ENCODE measurements around the gene UBE2V1. TPM values are rescaled to one million over a fixed set of nuclear protein-coding genes. Genes with fewer than 3 reads are reported as not detected.

The UBE2V1 gene
- total RNA-seq, 1 experiment from 2014 or later, result 203 TPM

GRCh38 chr20:50128520-50128905 is 15.6 kb upstream of the UBE2V1 start:
- intact Hi-C loops (cut with micrococcal nuclease; ENCODE audit: unreplicated experiment), result no loop called here
- H3K27ac ChIP-seq (ENCODE audit: low read depth, low read length, poor library complexity, severe bottlenecking), result no peak overlapping the region
- H3K36me3 ChIP-seq (ENCODE audit: insufficient read depth, low read length, poor library complexity, severe bottlenecking), result peaks cover 59% of the 10 kb centered on the region
- H3K4me3 ChIP-seq (ENCODE audit: low read depth, low read length, poor library complexity, severe bottlenecking), result no peak overlapping the region
- ChIA-PET POLR2A (ENCODE audit: low non-redundant PET) (no interaction called here), CTCF (interaction anchor here (0.6 kb wide), 1 partner anchor 460 kb away, joined by 3 read pairs; no protein-coding TSS in a partner anchor)
- no peaks in the 10 kb centered on the region for H3K9me3 ChIP-seq (ENCODE audit: low read depth, low read length, poor library complexity, severe bottlenecking)
- DNase-seq (ENCODE audit: low spot score), result no peak
- no peaks in the 10 kb centered on the region for H3K4me1 ChIP-seq (ENCODE audit: insufficient read depth, low read length, poor library complexity, severe bottlenecking)
- no TSS peak for BruUV-seq (replicated peaks)
- TF ChIP-seq EZH2 (IDR thresholded peaks at IDR 0.05; ENCODE audit: borderline replicate concordance, low read depth, low read length, poor library complexity, severe bottlenecking) (no peak), CTCF (conservative IDR thresholded peaks at IDR 0.05; ENCODE audit: low read depth, low read length) (no peak)
- no peaks in the 10 kb centered on the region for H3K27me3 ChIP-seq (replicated peaks; ENCODE audit: insufficient read depth, low read depth, low read length, poor library complexity)

- intact Hi-C loops (cut with micrococcal nuclease; ENCODE audit: unreplicated experiment), result no loop called here
- H3K4me1 ChIP-seq (ENCODE audit: insufficient read depth, low read length, poor library complexity, severe bottlenecking), result no peaks in the 10 kb centered on the region
- H3K27ac ChIP-seq (ENCODE audit: low read depth, low read length, poor library complexity, severe bottlenecking), result no peak overlapping the region
- no peak overlapping the region for H3K4me3 ChIP-seq (ENCODE audit: low read depth, low read length, poor library complexity, severe bottlenecking)
- no TSS peak for BruUV-seq (replicated peaks)
- no peaks in the 10 kb centered on the region for H3K9me3 ChIP-seq (ENCODE audit: low read depth, low read length, poor library complexity, severe bottlenecking)
- ChIA-PET CTCF (interaction anchor here (0.6 kb wide), 1 partner anchor 460 kb away, joined by 3 read pairs; no protein-coding TSS in a partner anchor), POLR2A (ENCODE audit: low non-redundant PET) (no interaction called here)
- peaks cover 55% of the 10 kb centered on the region for H3K36me3 ChIP-seq (ENCODE audit: insufficient read depth, low read length, poor library complexity, severe bottlenecking)
- no peak for TF ChIP-seq CTCF (conservative IDR thresholded peaks at IDR 0.05; ENCODE audit: low read depth, low read length)
- TF ChIP-seq EZH2 (IDR thresholded peaks at IDR 0.05; ENCODE audit: borderline replicate concordance, low read depth, low read length, poor library complexity, severe bottlenecking), result no peak
- H3K27me3 ChIP-seq (replicated peaks; ENCODE audit: insufficient read depth, low read depth, low read length, poor library complexity), result no peaks in the 10 kb centered on the region
- DNase-seq (ENCODE audit: low spot score), result no peak
Observed at GRCh38 chr20:50127587-50128519, 14.9 kb upstream of the UBE2V1 start.

- TF ChIP-seq CTCF (conservative IDR thresholded peaks at IDR 0.05; ENCODE audit: low read depth, low read length) (no peak), EZH2 (IDR thresholded peaks at IDR 0.05; ENCODE audit: borderline replicate concordance, low read depth, low read length, poor library complexity, severe bottlenecking) (no peak)
- Histone ChIP-seq H3K36me3 (ENCODE audit: insufficient read depth, low read length, poor library complexity, severe bottlenecking) (peaks cover 55% of the 10 kb centered on the region), H3K4me1 (ENCODE audit: insufficient read depth, low read length, poor library complexity, severe bottlenecking) (peaks cover 4% of the 10 kb centered on the region), H3K27me3 (replicated peaks; ENCODE audit: insufficient read depth, low read depth, low read length, poor library complexity) (no peaks in the 10 kb centered on the region), H3K4me3 (ENCODE audit: low read depth, low read length, poor library complexity, severe bottlenecking) (no peak overlapping the region), H3K27ac (ENCODE audit: low read depth, low read length, poor library complexity, severe bottlenecking) (no peak overlapping the region), H3K9me3 (ENCODE audit: low read depth, low read length, poor library complexity, severe bottlenecking) (no peaks in the 10 kb centered on the region)
- POLR2A ChIA-PET (ENCODE audit: low non-redundant PET), result no interaction called here
- intact Hi-C loops (cut with micrococcal nuclease; ENCODE audit: unreplicated experiment), result no loop called here
- no TSS peak for BruUV-seq (replicated peaks)
- no peak for DNase-seq (ENCODE audit: low spot score)
- CTCF ChIA-PET, result no interaction called here
Observed at GRCh38 chr20:50126662-50127061, 13.7 kb upstream of the UBE2V1 start.
